KOPT-K1 (cell line): ENCODE measurements around the gene FUBP3.

Experiments used
- H3K27ac ChIP-seq: fragments of 200-600 bp; sonication (generic); 2 replicates; pipeline ENCODE4 v1.5.1; 2016; ENCODE audit warnings: antibody characterized with exemption, mild to moderate bottlenecking, low read depth, low read length; ENCODE audit not compliant: poor library complexity, severe bottlenecking
- H3K36me3 ChIP-seq: fragments of 200-600 bp; sonication (generic); 2 replicates; pipeline ENCODE4 v1.5.1; 2017; ENCODE audit warnings: antibody characterized with exemption, mild to moderate bottlenecking, low read length, moderate library complexity; ENCODE audit not compliant: insufficient read depth
- H3K9me3 ChIP-seq: fragments of 200-600 bp; sonication (generic); 2 replicates; pipeline ENCODE4 v1.5.1; 2017; ENCODE audit warnings: antibody characterized with exemption, low read length, mild to moderate bottlenecking; ENCODE audit not compliant: insufficient read depth, poor library complexity, severe bottlenecking

The FUBP3 gene

DNA sequence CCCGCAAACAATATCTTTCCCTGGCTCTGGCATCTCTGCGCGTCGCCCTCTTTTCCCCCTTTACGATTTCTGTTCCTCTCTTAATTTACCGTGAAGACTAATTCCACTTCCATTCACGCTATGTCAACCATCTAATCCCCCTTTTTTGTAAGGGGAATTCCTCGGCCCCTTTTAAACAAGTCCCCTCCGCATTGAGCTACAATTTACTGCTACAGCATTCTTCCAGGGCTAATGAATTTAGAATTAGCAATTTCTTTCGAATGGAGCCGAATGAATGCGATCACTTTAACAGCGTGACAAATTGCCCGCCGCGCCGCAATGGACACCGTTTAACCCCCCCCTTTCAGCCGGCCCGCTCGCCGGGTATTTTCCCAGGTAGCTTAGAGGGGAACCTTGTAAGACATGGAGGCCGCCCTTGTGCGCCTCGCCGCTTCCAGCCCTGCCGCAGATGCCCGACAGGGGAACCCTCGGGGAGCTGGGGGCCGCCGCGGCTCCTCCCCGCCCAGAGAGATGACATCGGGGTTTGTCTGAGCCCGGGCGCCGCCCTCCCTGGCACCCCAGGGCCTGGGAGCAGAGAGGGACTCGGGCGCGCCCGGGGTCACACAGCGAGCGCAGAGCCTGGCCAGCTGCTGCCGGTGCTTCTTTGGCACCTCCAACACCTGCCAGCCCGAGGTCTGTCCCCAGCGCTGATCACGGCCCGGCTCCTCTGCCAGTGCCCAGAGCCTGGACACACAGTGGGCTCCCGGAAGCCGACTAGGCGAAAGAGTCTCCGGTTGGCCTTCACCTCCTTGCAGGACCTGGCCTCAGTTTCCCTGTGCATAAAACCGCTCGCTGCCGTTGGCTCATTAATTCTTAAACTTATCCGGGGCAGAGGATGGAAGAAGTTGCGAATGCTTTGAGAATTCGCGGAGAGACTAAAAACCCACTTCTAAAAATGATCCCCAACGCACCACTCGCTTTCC, 86.3 kb downstream of the FUBP3 start:
- H3K9me3 ChIP-seq: no peaks in the 10 kb centered on the region
- H3K36me3 ChIP-seq: no peaks in the 10 kb centered on the region
- H3K27ac ChIP-seq: no peak overlapping the region

DNA sequence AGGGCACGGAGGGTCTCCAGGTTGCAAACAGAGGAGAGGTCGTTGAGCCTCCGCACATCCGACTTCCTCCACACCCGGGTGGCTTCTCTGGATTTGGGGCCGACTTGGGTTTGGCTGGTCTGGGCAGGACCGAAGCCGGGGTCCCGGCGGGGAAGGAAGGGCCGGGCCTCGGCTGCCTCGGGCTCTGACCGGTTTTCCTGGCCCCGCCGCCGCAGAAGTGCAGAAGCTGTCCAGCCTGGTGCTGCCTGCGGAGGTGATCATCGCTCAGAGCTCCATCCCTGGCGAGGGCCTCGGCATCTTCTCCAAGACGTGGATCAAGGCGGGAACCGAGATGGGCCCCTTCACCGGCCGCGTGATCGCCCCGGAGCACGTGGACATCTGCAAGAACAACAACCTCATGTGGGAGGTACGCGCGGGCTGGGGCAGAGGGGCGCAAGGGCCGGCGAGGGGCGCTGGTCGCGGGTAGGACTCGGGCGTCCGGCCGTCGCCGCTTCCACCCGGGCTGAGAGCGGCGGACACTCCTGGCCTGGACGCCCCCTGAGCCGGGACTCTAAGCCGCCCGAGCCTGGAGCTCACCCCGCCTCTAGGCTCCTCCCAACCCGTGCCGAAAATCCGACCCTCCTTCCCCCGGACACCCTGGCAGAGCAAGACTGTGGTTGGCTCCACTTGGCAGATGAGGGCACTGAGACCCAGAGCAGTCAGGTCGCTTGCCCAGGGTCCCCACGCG, 87.2 kb downstream of the FUBP3 start:
- Histone ChIP-seq H3K9me3 (no peaks in the 10 kb centered on the region), H3K27ac (no peak overlapping the region), H3K36me3 (no peaks in the 10 kb centered on the region)

DNA sequence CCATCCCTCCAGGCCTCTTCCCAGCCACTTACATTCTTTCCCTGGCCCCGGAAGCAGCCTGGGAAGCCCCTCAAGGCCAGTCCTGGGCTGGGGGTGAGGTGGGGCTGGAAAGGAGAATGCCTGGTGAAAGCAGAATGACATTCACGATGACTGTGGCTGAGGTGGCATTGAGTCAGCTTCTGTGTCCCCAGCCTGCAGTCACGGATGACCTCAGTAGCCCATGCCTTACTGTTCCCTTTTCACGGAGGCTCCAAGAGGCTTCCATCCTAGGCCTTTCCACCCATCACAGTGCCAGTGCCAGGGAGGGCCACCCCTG, 87.7 kb downstream of the FUBP3 start:
- Histone ChIP-seq H3K27ac (no peak overlapping the region), H3K36me3 (no peaks in the 10 kb centered on the region), H3K9me3 (no peaks in the 10 kb centered on the region)

GRCh38 chr9:130668196-130668595, 88.8 kb downstream of the FUBP3 start:
- Histone ChIP-seq H3K9me3 (no peaks in the 10 kb centered on the region), H3K36me3 (no peaks in the 10 kb centered on the region), H3K27ac (no peak overlapping the region)

DNA sequence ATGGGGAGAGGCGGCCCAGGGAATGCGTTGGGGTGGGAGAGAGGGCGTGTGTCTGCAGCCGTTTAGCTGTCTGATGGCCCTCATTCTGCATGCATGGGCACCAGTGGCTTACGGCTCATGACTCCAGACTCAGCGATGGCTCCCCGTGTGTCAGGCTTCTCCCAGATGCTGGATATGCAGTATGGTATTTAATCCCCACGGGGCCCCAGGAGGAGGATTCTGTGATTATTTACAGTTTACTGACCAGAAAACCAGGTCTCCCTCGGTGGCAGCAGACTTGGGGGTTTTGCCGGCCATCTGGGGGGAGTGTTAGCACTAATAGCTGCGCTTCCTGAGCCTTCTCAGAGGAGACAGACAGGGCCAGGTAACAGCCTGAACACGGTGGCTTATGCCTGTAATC, 89.3 kb downstream of the FUBP3 start:
- no peaks in the 10 kb centered on the region for H3K36me3 ChIP-seq
- H3K27ac ChIP-seq: no peak overlapping the region
- H3K9me3 ChIP-seq: no peaks in the 10 kb centered on the region

DNA sequence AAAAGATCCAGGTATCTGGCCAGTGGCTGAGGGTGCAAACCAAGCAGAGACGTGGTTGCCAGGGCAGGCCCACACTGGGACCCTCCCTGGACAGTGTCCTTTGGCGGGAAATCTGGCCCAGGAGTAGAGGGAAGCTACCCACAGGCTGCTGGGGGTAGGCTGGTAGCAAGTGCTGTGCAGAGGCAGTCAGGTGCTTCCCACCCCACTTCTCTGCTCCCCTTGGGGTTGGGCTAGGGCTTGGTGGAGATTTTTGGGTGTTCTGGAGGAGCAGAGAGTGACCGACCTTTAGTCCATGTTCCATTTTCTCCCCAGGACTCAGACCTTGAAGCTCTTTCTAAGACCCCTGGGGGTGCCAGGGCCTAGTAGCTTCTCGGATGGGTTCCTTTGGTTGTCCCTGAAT, 90.6 kb downstream of the FUBP3 start:
- Histone ChIP-seq H3K36me3 (no peaks in the 10 kb centered on the region), H3K9me3 (no peaks in the 10 kb centered on the region), H3K27ac (no peak overlapping the region)

DNA sequence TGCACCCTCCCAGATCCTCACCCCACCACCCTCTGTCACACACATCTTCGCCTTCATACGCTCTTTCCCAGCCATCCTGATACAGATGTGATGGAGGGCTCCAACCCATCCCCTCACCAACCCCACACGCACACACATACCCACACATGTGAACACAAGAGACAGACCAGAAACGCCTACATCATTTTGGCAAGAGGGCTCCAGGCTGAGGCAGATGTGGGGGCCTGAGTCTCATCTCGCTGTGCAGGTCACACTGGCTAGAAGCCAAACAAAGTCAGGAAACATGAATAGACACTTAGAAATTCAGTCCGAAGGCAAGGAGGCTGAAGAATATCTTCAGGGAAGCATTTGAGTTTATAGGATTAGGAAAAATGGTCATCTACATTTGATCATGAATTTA, 91.3 kb downstream of the FUBP3 start:
- Histone ChIP-seq H3K36me3 (no peaks in the 10 kb centered on the region), H3K9me3 (no peaks in the 10 kb centered on the region), H3K27ac (no peak overlapping the region)

DNA sequence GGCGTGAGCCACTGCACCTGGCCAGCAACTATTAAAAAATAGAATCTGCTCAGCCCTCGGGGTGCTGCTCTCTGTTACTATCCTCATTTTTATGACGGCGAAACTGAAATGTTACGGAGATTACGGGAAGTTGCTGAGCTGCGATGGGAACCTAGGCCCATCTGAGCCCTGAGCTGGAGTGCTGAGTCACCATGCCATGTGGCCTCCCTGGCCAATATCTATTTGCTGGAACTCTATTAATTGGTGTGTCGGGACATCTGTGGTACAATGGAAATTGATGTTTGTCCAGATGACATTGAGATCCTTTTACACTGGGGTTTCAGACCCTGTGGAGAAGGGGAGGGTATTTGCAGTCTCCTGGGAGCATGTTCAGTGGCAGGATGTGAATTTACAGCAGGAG, 93.1 kb downstream of the FUBP3 start:
- H3K27ac ChIP-seq: no peak overlapping the region
- no peaks in the 10 kb centered on the region for H3K36me3 ChIP-seq
- H3K9me3 ChIP-seq: no peaks in the 10 kb centered on the region

DNA sequence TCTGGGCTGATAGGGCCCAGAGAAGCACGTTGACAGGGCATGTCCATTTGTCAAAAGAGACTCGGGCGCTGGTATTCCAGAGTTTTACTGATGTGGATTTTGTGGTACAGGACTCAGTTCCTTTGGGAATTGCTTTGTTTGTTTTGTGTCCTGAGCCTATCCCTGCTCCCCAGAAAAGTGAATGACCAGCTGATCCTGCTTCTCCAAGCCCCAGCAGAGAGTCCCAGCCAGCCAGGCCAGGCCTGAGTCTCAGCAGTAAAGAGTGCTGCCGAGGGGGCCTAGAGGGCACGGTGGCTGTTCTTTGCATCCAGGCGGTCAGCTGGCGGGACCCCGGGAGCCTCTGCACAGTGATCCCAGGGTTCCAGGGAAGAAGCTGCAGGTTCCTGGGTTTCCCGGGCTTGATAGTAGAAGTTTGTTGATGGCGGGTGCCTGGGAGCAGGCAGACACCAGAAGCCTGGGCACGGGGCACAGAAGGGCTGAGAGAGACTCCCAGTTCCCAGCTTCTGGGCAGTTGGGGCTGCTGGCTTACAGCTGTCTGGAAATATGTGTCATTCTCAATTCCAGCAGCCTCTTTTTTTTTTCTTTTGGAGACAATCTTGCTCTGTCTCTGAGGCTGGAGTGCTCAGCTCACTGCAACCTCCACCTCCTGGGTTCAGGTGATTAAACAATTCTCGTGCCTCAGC, 93.7 kb downstream of the FUBP3 start:
- Histone ChIP-seq H3K27ac (no peak overlapping the region), H3K36me3 (no peaks in the 10 kb centered on the region), H3K9me3 (no peaks in the 10 kb centered on the region)

DNA sequence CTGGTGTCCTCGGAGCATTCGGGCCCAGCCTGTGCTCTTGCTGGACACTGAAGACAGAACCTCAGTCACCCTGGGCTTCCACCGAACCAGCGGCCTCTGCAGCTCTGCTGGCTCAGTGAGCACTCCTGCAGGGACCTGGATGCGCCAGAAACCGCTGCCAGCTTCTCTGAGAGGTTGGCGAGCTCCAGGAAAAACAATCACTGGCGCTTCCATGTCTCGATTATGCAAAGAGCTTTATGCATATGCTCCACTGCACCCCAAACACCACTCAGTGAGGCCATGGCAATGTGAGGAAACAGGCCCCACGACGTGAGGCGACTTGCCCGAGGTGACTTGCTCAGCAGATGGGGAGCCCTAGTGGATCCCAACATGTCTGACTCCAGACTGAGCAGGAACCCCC, 96.0 kb downstream of the FUBP3 start:
- Histone ChIP-seq H3K9me3 (no peaks in the 10 kb centered on the region), H3K36me3 (no peaks in the 10 kb centered on the region), H3K27ac (no peak overlapping the region)

GRCh38 chr9:130677252-130677651, 97.9 kb downstream of the FUBP3 start:
- Histone ChIP-seq H3K27ac (no peak overlapping the region), H3K9me3 (no peaks in the 10 kb centered on the region), H3K36me3 (no peaks in the 10 kb centered on the region)

- peaks cover 8% of the 10 kb centered on the region for H3K9me3 ChIP-seq
- no peak overlapping the region for H3K27ac ChIP-seq
- H3K36me3 ChIP-seq: no peaks in the 10 kb centered on the region
Observed at GRCh38 chr9:130680836-130681768, 101.7 kb downstream of the FUBP3 start.

DNA sequence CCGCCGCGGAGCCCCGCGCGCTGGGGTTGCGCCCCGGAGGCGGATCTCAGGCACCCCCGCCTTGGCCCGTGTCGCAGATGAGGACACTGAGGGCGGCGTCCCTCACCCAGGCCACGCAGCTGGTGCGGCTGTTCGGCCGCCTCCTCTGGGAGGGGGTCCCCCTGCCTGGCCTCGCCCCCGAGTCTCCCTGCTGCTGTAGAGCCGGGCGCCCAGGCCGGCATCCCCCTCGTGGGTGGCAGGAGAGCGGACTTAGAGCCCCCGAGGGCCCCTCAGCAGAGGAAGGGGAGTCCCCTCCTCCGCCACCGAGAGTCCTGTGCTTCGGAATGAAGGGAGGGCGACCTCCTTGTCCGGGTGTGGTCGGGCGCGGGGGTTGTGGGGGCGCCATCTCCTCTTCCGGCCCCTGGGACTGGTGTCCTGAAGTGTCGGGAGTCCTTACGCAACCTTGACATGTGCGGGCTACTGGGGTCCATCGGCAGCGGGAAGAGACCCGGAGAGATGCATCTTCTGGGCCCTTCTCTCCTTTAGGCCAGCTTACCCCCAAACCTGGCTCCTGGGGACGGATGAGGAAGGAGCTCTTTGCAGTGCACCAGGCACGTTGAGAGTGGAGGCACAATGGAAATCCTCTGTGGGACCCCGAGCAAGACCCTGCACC, 102.5 kb downstream of the FUBP3 start:
- Histone ChIP-seq H3K36me3 (no peaks in the 10 kb centered on the region), H3K9me3 (peaks cover 8% of the 10 kb centered on the region), H3K27ac (no peak overlapping the region)

GRCh38 chr9:130682421-130683121, 103.2 kb downstream of the FUBP3 start:
- H3K36me3 ChIP-seq: no peaks in the 10 kb centered on the region
- H3K9me3 ChIP-seq: peaks cover 8% of the 10 kb centered on the region
- H3K27ac ChIP-seq: no peak overlapping the region
